Choroid plexus epithelial cell (primary cell): ENCODE results near the gene NTM.

ENCODE experiments used
- DNase-seq: peaks from one replicate; pipeline ENCODE4 v3.0.0-alpha.2; 2010; ENCODE audit warnings: low read depth
- H3K4me3 ChIP-seq: 2 replicates; pipeline ENCODE4 v1.5.1; 2011; ENCODE audit warnings: low read depth, mild to moderate bottlenecking, control low read depth, low read length, moderate library complexity
- TF ChIP-seq, protein P1 (sequence below): conservative IDR thresholded peaks from 2 replicates; pipeline ENCODE4 v1.5.1; 2011; ENCODE audit warnings: low read depth, mild to moderate bottlenecking, control low read depth, inconsistent platforms, low read length, moderate library complexity

The NTM gene

DNA sequence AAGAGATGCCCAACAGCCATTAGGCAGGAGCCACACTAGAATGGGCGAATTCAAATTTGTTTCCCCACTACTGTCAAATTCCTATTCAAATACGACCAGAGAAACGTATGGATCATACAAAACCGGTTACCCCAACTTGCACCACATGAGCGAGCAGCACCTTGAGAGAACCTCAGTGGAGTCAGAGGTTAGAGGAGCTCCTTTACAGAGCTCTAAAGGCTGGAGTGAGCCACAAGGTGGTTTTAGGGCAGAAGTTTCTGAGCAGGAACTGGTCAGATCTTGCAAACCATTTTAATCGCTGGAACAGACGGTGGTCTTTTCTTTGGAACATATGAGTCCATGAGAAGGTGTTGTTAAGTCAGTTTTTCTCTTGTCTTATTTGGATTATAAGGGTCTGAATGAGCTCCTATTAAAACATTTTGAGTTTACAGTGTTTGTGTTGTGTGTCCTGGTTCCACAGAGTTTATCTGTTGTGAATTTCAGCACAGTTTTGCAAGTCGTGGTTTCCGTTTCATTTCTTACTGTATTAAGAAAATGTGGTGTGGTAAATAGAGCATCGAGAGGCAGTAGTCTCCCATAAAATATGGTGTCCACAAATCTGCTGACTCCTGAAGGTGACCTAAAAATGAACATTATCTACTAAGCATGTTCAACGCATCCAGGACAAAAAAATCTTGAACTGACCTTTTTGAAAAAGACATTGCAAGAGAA lies 471.7 kb downstream of the NTM start:
- TF ChIP-seq, protein P1, sequence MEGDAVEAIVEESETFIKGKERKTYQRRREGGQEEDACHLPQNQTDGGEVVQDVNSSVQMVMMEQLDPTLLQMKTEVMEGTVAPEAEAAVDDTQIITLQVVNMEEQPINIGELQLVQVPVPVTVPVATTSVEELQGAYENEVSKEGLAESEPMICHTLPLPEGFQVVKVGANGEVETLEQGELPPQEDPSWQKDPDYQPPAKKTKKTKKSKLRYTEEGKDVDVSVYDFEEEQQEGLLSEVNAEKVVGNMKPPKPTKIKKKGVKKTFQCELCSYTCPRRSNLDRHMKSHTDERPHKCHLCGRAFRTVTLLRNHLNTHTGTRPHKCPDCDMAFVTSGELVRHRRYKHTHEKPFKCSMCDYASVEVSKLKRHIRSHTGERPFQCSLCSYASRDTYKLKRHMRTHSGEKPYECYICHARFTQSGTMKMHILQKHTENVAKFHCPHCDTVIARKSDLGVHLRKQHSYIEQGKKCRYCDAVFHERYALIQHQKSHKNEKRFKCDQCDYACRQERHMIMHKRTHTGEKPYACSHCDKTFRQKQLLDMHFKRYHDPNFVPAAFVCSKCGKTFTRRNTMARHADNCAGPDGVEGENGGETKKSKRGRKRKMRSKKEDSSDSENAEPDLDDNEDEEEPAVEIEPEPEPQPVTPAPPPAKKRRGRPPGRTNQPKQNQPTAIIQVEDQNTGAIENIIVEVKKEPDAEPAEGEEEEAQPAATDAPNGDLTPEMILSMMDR, result no peak
- no peak for DNase-seq
- no peak overlapping the region for H3K4me3 ChIP-seq

DNA sequence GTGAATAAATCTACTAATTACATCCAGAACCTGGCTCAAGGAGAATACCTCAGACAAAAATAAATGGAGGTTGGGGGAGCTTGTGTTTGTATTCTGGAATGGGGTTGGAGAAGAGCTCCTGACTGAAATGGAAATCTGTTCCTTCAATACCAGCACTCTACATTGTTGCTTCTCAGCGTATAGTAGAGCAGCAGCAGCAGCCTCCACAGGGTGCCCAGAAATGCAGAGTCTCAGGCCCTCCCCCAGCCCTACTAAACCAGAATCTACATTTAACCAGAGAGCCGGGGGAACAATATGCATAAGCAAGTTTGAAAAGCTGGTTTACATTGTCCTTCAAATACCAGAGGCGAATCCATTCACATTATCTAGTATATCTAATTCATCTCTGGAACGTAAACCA lies 474.8 kb downstream of the NTM start:
- DNase-seq, result no peak
- H3K4me3 ChIP-seq, result no peak overlapping the region
- TF ChIP-seq, protein P1, result no peak

DNA sequence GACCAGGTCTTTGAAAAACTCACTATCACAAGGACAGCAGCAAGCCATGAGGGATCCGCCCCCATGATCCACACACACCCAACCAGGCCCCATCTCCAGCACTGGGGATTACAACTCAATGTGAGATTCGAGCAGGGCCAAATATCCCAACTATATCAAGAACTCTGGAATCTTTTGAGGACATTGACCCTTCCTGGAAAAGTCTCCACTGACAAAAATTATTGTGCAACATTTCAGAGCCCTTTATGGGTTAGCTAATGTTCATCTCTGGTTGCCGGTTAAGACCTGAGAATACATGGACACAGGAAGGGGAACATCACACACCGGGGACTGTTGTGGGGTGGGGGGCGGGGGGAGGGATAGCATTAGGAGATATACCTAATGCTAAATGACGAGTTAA lies 479.1 kb downstream of the NTM start:
- TF ChIP-seq, protein P1, result no peak
- DNase-seq, result no peak

DNA sequence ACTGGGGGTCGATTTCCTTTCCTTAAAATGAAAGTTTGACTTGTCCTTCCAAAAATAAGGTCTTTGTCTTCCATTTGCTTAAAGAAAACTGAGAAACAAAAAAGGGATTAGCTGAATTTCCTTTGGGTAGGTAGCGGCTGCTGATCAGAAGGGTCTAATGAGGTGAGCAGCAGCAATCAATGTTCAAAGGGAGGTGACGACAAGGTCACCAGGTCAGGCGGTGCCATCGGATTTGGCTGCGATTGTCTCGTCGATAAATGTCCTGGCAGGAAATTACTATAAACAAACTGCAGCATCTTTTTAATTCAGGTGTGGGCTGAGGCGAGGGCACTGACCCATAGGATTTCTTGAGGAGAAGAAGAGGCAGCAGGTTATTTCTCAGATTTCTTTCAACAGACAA lies 480.1 kb downstream of the NTM start:
- H3K4me3 ChIP-seq, result no peak overlapping the region
- TF ChIP-seq, protein P1, result no peak
- DNase-seq, result no peak

More for the DNA sequence above, 479.1 kb downstream of the NTM start:
- no peak overlapping the region for H3K4me3 ChIP-seq

DNA sequence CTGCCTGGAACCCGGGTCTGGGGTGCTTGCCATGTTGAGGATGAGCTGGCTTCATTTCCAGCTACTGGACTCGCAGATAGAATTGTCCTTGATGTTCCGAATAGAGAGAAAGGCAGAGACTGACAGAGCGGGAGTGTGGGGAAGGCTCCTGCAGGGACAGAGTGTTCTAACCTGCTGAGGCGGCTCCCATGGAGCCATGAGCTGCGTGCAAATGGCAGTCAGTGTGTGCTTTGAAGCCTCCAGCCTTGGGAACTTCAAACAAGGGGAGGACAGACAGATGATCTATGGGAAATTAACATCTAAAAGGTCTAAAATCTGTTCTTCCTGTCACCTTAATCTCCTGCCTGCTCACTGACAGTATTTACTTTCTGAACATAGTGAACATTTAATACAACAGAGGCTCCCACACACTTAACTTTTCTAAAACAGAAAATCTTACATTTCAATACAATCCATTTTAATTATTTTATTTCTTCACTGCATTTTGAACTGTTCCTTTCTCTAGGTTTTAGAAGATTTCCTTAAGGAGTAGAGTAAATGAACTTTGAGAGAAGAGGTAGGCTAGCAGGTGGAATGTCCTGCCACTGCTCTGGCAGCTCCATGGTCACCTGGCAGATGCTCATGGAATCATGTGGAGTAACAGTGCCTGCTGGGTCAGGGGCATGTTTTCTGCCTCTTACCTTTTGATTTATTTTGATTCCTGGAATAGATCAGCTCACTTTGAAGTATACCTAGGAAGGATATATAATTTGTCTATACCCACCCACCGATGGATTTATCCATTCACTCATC lies 481.7 kb downstream of the NTM start:
- TF ChIP-seq, protein P1, result no peak
- no peak overlapping the region for H3K4me3 ChIP-seq
- DNase-seq, result no peak

DNA sequence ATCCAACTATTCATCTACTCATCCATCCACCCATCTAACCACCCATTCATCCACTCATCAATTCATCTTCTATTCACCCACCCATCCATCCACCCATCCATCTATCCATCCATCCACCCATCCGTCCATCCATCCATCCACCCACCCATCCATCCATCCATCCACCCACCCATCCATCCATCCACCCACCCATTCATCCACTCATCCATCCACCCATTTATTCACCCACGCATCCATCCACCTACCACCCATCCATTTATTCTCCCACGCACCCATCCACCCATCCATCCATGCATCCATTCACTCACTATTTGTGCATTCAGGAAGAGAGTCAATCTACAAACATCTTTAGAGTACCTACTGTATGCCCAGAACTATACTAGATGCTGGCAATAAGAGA lies 482.3 kb downstream of the NTM start:
- TF ChIP-seq, protein P1, result no peak
- no peak overlapping the region for H3K4me3 ChIP-seq
- no peak for DNase-seq
